NCI-H524 (cell line): Measurements from ENCODE around the gene SEPTIN12.
A peak's percentile ranks its signal among the peaks of the same experiment; 100 is the strongest.
"Not testable (repeated sequence)": the region's sequence is repeated elsewhere in the genome, so short reads cannot be mapped to it uniquely, and the experiment has no call there.

Experiments used
- DNase-seq, 2 experiments: peaks; one replicate each; lab custom pipeline; 2025; lab: John Stamatoyannopoulos, UW

Gene SEPTIN12

DNA sequence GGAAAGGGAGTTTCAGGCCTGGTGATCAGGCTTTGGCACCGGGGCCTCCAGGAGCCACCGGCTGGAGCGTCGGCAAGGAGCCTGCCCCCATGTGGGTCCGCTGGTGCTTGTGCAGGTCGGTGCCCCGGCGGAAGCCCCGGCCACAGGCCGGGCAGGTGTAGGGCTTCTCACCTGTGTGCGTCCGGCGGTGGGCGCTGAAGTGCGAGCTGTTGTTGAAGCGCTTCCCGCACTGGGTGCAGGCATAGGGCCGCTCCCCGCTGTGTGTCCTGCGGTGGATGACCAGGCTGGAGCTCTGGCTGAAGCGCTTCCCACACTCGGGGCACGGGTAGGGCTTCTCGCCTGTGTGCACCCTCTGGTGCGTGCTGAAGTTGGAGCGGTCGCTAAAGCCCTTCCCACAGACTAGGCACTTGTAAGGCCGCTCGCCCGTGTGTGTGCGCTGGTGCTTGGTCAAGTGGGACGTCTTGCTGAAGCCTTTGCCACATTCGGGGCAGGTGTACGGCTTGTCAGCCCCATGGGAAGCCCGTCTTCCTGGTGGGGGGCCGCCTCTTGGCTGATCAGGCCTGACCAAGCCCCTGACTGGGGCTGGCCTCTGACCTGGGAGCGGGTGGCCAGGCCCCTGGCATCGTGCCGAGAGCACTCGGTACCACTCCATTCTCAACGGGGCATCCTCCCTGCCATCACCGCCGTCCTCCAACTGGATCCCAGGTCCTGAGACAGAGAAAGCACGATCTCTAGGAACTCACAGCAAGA lies 35.6 kb downstream of the SEPTIN12 start:
- no peak for DNase-seq

GRCh38 chr16:4750896-4751295 lies 37.2 kb downstream of the SEPTIN12 start:
- DNase-seq = no peak

DNA sequence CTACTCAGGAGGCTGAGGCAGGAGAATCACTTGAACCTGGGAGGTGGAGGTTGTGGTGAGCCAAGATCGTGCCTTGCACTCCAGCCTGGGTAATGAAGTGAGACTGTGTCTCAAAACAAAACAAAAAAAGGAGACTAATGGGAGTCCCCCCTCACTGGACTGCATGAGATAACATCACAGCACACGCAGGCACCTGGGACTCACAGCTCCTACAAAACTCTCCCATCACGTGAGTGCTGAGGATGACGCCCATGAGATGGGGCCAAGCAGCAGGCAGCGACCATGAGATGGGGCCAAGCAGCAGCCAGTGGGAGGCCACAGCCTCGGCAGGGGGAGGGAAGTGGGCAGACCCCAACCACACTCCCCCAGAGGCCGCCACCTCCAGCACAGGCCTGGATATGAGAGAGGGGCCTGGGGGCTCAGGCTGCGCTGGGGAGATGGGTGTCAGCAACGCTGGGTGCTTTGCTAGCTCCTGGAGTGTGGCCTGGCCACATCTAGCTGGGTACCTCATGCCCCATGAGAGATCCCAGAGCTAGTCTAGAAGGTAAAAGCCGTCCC lies 38.4 kb downstream of the SEPTIN12 start:
- DNase-seq = no peak

- no peak for DNase-seq
Measured at GRCh38 chr16:4748682-4749411, 39.3 kb downstream of the SEPTIN12 start.

DNA sequence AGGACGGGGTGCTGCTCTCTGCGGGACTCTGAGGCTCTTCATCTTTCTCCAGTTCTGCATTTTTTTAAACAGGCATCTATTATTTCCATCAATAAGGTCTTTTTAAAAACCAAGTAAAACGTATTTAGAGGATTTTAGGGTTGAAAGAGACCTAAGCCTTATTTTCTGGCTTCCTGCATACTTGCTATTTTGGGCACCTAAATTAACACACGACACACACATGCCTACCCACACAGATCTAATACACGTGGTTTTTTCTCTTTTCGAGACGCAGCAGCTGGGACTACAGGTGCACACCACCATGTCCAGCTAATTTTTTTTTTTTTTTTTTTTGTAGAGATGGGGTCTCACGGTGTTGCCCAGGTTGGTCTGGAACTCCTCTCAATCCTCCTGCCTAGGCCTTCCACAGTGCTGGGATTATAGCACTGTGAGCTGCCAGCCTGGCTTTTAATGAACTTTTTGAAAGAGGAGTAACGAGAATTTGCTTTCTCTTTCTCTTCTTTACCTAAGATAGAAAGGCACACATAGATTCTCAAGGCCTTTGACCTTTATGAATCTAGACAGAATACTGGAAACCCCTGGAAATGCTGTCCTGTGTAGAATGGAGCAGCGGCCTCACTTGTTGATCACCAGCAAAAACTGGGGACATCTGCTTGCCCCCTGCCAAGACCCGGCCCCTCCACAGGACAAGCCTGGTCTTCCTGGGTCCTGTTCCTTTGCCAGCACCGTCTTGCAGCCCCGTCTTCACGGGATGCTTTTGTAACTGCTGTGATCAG lies 40.1 kb downstream of the SEPTIN12 start:
- no peak for DNase-seq

DNA sequence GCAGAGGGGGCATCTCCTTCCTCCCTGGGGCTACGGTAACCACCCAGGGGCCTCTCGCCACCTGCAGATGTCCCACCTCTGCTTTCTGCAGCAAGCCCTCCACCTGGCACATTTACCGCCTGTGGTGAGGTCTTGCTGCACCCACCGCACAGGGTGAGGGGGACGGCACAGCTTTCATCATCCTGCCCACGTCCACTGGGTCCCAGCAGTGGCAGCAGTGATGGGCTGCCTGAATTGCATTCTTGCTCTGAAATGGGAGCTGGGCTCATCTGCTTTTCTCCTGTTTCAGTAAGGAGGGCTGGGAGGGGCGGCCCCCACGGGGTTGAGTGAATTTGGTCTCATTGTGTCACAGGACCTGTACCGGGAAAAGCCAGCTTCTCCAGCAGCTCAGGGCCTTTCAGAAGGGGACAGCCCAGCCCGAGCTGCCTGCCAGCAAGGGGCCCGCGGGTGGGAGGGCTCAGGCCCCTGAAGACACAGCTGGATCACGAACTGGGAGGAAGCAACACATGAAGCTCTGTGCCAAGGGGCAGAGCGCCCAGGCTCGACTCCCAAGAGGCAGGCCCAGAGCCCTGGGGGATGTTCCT lies 41.1 kb downstream of the SEPTIN12 start:
- DNase-seq = no peak

DNA sequence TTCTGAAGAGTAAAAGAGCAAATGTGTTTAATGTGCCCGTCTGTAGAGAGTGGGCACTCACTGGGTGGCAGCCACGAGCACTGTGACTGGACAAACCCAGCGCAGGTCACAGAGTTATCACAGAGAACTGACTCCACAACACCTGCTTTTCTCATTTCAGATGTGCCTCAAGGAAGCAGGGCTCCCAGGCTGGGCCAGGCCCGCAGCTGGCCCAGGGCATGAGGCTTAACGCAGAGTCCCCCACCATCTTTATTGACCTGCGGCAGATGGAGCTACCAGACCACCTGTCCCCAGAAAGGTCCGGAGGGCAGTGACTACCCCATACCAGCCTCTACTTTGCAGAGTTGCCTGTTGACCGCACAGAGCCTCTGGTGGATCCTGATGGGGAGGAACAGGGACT lies 41.9 kb downstream of the SEPTIN12 start:
- no peak for DNase-seq

DNA sequence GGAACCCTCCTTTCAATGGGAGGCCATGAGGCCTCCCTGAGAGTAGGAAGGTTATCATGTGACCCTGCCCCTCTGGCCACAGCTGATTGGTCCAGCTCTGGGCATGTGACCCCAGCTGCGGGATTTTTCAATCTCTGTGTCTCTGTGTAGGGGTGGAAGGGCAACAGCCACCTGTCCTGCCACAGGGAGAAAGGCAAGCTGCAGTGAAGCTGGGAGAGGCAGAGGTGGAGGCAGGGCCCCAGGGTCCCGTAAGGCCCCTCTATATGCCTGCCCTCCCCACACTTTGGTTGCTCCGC lies 42.9 kb downstream of the SEPTIN12 start:
- DNase-seq = no peak

DNA sequence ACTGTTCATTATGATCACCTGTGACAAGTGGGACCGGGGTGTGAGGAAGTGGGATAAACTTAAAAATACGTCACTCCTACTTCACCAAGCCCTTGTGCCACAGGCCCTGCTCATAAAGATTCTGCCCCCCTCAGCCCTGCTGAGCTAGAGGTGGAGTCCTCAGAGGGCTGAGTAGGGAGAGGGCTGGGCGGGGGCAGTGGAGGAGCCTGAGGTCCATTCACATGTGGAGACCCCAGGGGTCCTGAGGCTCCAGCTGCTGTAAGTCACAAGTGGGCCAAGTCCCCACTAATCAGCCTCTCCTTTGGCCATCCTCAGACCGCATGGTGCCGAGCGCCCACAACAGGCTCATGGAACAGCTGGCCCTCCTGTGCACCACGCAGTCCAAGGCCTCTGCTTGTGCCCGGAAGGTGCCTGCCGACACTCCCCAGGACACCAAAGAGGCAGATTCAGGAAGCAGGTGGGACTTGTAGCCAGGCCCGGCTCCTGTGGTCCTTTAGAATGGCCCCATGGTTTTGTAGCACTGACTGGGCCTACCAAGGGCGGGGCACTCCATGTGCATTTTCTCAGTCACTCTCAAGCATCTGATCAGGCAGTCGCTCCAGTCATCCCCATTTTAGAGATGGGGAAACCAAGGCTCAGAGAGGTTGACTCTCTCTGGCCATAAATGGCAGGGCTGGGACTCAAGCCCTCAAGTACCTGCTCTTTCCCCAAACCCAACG lies 43.4 kb downstream of the SEPTIN12 start:
- peak; percentile 15 to 42 for DNase-seq

GRCh38 chr16:4743226-4743878 lies 44.8 kb downstream of the SEPTIN12 start:
- no peak for DNase-seq

DNA sequence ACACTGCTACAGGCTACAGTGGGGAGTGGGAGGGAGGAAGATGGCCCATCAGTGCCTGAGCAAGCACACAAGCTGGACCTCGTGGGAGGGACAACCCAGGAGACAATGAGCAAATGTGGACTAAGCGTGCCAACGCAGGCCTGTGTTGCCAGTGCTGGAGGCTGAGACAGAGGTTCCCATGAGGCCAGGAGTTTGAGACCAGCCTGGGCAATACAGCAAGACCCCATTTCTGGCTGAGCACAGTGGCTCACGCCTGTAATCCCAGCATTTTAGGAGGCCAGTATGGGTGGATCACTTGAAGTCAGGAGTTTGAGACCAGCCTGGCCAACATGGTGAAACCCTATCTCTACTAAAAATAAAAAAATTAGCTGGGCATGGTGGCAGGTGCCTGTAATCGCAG lies 49.8 kb downstream of the SEPTIN12 start:
- DNase-seq = not testable (repeated sequence)

DNA sequence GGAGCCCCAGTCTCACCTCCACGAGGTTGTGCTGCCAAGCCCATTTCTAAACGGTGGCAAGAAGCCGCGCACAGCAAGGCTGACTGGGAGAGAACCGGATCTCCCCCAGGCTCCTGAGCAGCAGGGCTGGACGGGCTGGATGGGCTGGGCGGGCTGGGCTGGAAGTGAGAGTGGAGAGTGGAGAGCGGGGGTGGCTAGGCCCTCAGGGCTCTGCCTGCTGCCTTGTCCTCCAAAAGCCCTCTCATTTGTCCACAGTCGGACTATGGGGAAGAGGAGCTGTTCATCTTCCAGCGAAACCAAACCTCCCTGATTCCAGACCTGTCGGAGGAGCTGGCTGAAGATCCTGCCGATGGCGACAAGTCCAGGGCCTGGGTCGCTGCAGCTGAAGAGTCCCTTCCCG lies 50.6 kb downstream of the SEPTIN12 start:
- no peak for DNase-seq

DNA sequence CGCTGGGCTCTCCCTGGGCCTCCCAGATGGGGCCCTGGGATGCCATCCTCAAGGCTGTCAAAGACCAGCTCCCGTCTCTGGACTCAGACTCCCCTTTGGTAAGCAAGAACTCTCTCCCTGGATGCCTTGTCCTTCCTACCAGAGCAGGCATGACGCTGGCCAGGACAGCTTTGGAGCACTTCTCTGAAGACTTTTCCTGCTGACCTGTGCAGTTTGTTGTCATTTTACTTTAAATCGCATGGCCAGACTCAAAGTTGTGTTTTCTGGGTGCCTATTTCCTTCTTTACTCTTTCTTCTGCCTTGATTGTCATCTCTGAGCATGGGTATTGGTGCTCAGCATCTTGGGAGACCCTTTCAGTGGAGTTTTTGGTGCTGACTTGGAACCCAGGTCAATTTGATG lies 51.6 kb downstream of the SEPTIN12 start:
- no peak for DNase-seq

DNA sequence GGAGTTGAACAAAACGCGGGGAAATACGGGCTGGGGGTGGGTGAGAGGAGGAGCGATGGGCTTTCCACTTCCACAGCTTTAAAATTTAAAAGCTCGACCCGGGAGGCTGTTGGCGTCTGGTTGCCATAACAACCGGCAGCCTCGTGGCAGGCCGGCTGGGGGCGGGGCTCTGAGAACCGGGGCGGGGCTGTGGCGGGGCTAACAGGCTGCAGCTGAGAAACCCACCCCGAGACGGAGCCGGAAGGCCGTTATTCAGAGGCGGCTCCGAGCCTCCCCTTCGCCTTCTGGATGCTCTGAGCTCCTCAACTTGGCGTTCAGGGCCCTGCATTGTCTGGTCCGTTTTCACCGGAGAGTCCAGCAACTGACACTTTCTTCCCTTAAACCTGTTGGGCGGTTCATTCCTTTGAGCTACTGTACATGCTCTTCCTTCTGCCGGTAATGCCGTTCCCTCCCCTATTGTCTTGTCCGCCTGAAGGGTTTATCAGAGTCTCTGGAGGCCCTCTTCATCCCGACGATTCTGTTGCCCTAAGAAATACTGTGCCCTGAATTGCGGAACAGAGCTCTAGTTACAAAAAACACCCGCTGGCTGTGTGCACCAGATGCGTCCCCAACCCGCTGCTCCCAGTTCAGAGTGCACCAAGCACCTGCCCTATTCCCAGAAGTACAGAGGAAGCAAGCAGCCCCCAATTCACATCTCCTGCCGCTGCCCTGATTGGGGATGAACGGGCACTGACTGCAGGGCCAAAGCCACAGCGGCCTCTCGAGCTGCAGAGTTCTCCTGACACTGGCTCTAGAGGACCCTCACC lies 53.2 kb downstream of the SEPTIN12 start:
- peak; percentile 74 to 79 for DNase-seq

DNA sequence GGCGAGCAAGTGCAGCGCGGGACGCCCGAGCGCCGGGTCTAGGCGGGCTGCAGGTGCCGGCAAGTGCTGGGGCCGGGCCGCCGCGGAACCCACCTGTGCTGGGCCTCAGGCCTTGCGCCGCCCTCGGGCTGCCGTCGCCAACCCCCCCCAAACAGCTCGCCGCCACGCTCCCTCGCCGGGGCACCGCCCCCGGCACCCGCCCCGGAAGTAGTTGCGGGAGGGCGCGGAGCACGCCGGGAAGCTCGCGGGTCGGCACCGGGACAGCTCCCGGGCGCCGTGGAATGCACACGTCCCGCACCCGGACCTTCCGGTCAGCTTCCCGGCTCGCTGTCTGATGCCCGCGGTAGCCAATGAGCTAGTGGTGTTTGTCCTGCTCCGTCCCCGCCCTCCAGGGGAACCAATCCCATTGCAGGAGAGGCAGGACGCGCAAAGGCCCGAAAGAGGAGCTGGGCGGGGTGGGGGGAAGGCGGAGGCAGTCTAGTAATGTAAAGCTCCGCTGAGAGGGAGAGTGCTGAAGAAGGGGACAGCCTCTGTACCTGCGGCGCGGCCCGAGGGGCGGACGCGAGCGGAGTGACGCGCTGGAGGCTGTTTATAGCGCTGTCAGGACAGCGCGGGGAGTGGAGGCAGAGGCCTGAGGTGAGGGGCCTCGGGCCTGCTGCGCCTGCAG lies 53.9 kb downstream of the SEPTIN12 start, which contains the start of the genes ANKS3 and DNAAF8:
Gene ANKS3, minus strand, starts transcription at position 209 of the 667 bp plus-strand sequence. CDS start 4,122 bp downstream, outside the sequence.
Gene DNAAF8, plus strand, starts transcription at position 475 of the 667 bp plus-strand sequence. CDS start 1,978 bp downstream, outside the sequence.
- DNase-seq = peak; percentile 93 to 96

DNA sequence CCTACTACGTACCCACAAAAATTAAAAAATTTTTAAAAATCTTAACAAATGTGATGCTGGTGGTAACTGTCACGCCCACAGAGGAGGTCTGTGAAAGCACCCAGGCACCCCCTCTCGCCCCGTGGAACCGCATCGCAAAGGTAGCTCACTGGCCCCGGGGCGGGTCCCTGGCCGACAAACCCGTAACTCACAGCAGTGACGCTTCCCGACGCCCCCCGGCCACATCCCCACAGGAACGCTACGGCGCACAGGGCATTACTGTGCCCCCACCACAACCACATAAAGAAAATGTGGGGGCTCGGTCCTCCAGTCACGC lies 54.4 kb downstream of the SEPTIN12 start:
- DNase-seq = peak in 1 of 2 experiments; percentile 44

DNA sequence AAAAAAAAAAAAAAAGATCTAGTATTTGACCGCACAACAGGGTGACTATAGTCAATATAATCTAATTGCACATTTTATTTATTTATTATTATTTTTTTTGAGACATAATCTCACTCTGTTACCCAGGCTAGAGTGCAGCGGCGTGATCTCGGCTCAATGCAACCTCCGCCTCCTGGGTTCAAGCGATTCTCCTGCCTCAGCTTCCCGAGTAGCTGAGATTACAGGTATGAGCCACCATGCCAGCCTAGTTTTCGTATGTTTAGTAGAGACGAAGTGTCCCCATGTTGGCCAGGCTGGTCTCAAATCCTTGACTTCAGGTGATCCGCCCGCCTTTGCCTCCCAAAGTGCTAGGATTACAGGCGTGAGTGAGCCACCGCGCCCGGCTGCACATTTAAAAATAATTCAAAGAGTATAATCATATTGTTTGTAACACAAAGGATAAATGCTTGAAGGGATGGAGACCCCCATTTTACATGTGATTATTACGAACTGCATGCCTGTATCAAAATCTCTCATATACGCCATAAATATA lies 54.9 kb downstream of the SEPTIN12 start:
- DNase-seq = no peak

- DNase-seq = no peak
Measured at GRCh38 chr16:4729876-4730275, 58.3 kb downstream of the SEPTIN12 start.

DNA sequence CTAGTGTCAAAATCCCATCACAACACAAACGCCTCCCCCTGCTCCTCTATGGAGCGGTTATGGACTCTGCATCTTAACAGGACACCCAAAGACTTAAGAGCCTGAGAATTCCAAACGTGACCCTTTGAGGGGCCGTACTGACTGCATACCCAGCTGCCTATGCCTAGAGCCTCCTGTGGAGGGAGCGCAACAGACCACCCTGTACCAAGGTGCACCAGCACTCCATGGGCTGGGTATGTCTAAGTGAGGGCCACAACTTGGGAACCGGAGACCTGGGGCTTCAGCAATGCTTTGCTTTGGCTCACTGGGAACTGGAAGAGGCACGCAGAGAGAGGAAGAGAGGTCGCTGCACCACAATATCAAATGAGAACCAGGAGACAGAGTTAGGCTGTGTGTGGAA lies 59.5 kb downstream of the SEPTIN12 start:
- no peak for DNase-seq
